GM21576 (cell line): ENCODE data around the gene OR2Z1.

ENCODE experiments used
- ATAC-seq: cut with Tn5 transposase; IDR thresholded peaks from one replicate; pipeline ENCODE4 v1.9.1; 2021; ENCODE audit warnings: mild to moderate bottlenecking, moderate library complexity; ENCODE audit not compliant: unreplicated experiment

The OR2Z1 gene

GRCh38 chr19:8721334-8721733, at the start of gene OR2Z1:
Gene OR2Z1, plus strand, starts transcription at chr19:8721634. Its CDS starts 9,395 bp downstream, at chr19:8731029.
- ATAC-seq, result no peak

GRCh38 chr19:8673276-8673891, 48.0 kb upstream of the OR2Z1 start:
- no peak for ATAC-seq

- no peak for ATAC-seq
Observed at GRCh38 chr19:8675066-8675465, 46.4 kb upstream of the OR2Z1 start.

GRCh38 chr19:8678244-8678807, 43.1 kb upstream of the OR2Z1 start:
- no peak for ATAC-seq

- ATAC-seq, result no peak
Observed at GRCh38 chr19:8680676-8681344, 40.6 kb upstream of the OR2Z1 start.

- no peak for ATAC-seq
Observed at GRCh38 chr19:8681345-8682029, 39.9 kb upstream of the OR2Z1 start.

GRCh38 chr19:8682472-8682871, 39.0 kb upstream of the OR2Z1 start:
- ATAC-seq, result no peak

GRCh38 chr19:8682931-8683330, 38.5 kb upstream of the OR2Z1 start:
- no peak for ATAC-seq

GRCh38 chr19:8684001-8684902, 37.2 kb upstream of the OR2Z1 start:
- ATAC-seq, result no peak

- ATAC-seq, result no peak
Observed at GRCh38 chr19:8686549-8686948, 34.9 kb upstream of the OR2Z1 start.

GRCh38 chr19:8688930-8689329, 32.5 kb upstream of the OR2Z1 start:
- no peak for ATAC-seq

- ATAC-seq, result no peak
Observed at GRCh38 chr19:8690753-8691539, 30.5 kb upstream of the OR2Z1 start.

- ATAC-seq, result no peak
Observed at GRCh38 chr19:8695501-8695900, 25.9 kb upstream of the OR2Z1 start.

GRCh38 chr19:8695911-8696310, 25.5 kb upstream of the OR2Z1 start:
- ATAC-seq, result no peak

GRCh38 chr19:8696993-8697392, 24.4 kb upstream of the OR2Z1 start:
- ATAC-seq, result no peak

- no peak for ATAC-seq
Observed at GRCh38 chr19:8697671-8698432, 23.6 kb upstream of the OR2Z1 start.

- no peak for ATAC-seq
Observed at GRCh38 chr19:8698433-8699063, 22.9 kb upstream of the OR2Z1 start, which contains the start of gene ACTL9. Gene ACTL9, minus strand, starts transcription at chr19:8698795. Its CDS starts 94 bp downstream, at chr19:8698701.

GRCh38 chr19:8699908-8700307, 21.5 kb upstream of the OR2Z1 start:
- no peak for ATAC-seq

GRCh38 chr19:8700956-8701355, 20.5 kb upstream of the OR2Z1 start:
- no peak for ATAC-seq
